ENCODE data around the gene ZFYVE1.
A peak's percentile ranks its signal among the peaks of the same experiment; 100 is the strongest.

ZFYVE1 gene

GRCh38 chr14:72948481-72949138, 78.3 kb downstream of the ZFYVE1 start:
- peak; percentile 62 for DNase-seq

- DNase-seq, result no peak
Measured at GRCh38 chr14:72947366-72948160, 79.3 kb downstream of the ZFYVE1 start.

DNA sequence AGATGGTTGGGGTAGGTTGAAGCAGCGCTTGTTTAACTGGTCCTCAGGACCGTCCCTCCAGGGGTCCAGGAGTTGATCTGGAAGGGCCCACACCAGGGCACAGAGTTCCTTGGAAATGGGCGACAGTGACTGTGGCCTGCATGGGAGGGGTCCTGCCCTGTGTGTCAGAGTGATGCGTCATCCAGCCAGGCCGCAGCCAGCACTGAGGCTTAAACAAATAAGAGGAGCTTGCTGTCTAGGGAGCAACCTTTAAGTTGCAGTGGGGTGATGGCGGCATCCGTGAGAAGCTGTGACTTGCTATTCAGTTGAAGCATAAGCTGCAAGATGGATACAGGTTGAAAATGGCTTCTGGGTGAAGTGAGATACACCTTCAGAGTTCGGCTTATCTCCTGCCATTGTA, 80.4 kb downstream of the ZFYVE1 start:
- DNase-seq, result no peak

- no peak for DNase-seq
Measured at GRCh38 chr14:72945356-72946027, 81.4 kb downstream of the ZFYVE1 start.

DNA sequence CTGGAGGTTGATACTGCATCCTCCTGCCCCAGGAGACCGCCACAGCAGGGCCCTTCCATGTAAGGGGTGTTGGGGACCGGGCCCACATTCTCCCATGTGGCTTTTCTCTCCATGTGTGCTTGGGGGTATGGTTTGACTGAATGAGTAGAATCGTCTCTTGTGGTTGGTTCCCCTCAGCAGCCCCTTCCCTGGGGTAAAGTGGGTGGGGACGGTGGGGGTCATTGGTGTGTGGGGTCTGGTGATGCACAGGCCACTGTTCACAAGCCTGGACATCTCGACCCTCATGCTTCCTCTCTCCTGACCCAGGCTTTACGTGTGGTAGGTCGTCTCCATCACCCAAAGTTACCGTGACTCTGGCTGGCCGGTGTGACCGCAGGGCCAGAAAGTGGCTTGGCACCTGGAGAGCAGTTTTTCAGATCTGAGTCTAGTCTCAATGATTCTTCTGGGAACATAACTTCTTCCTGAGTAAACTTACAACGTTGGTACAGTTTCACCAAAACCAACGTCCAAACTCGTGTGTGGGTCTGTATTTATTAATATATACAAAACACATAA, 83.0 kb downstream of the ZFYVE1 start:
- no peak for DNase-seq

GRCh38 chr14:72942934-72943333, 84.0 kb downstream of the ZFYVE1 start:
- DNase-seq, result no peak

GRCh38 chr14:72941286-72941985, 85.5 kb downstream of the ZFYVE1 start:
- no peak for DNase-seq

DNA sequence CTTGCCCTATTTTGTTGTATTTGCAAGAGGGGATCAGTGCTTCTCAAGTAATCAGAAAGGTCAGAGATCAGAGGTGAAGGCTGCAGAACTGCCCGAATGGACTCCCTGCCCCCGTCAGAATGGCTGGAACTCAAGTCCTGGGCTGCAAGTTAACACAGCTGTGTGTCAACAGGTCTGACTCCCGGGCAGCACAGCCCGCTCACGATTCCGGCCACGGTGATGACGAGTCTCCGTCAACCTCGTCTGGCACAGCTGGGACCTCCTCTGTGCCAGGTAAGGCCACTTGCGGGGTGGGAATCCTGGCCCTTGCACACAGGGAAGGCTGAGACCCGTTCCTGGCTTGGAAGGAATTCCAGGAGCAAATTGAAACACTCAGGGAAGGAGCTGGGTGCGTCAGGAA, 87.3 kb downstream of the ZFYVE1 start:
- DNase-seq, result no peak

- no peak for DNase-seq
Measured at GRCh38 chr14:72932893-72933292, 94.0 kb downstream of the ZFYVE1 start.

DNA sequence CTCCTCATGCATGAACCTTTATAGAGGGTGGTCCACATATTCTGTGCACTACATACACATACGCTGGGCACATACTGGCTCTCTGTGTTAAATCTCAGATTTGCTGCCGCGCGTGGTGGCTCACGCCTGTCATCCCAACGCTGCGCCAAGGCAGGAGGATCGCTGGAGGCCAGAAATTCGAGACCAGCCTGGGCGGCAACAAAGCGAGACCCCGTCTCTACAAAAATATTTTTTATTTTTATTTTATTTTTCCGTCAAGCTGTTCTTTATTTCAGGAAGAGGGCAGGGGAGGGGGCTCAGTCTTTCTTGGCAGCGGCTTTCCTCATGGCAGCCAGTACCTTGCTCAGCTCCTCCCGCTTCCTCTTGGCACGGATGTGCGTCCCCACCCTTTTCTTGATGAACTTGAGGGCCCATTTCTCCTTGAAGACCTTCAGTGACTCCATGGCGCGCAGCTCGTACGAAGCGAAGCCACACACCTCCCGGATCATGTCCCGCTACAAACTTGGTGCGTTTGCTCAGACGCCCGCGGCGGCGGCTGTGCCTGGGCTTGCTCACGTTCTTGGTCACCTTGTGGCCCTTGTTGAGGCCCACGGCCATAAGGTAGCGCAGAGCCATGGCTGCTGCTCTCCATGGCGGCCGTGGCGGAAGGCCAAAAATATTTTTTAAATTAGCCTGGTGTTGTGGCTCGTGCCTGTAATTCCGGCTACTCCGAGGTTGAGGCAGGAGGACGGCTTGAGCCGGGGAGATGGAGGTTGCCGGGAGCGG, 97.4 kb downstream of the ZFYVE1 start:
- no peak for DNase-seq

GRCh38 chr14:72928872-72929271, 98.0 kb downstream of the ZFYVE1 start:
- no peak for DNase-seq

DNA sequence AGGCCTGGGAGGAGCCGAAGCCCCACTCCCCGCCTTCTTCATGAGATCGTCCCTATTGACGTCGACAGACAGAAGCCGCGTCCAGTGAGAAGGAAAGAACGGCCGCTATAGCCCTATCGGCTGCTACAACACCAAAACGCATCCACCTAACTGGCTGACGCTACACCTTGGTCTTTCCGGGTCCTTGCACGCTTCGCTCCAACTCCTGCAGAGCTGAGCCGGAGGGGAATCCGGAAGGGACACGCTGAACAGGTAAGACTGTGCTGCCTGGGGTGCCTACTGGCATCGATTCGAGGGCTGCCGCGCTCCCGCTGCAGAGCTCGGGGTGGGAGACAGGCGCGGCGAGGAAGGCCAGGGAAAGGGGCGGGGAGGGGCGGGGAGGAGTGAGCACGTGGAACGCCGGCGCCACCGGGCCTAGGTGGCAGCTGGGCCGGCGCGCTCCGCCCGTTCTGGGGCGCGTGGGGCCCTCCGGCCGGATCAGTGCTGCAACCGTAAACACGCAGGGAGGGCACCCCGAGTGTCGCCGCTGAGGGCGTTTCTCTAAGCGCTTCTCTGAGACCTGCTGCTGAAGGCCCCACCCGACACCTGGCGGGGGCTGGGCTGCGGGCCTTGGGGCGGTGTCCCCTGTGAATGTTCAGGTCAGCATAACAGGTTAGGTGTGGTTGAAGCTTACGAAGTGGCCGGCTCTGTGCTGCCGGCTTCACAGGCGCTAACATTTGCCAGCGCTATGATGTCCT, 100.4 kb downstream of the ZFYVE1 start, which contains the start of gene DCAF4:
Gene DCAF4 (plus strand): TSS at position 173 of the 737 bp plus-strand sequence. CDS start 11,515 bp downstream, outside the sequence.
- DNase-seq, result peak; percentile 99

DNA sequence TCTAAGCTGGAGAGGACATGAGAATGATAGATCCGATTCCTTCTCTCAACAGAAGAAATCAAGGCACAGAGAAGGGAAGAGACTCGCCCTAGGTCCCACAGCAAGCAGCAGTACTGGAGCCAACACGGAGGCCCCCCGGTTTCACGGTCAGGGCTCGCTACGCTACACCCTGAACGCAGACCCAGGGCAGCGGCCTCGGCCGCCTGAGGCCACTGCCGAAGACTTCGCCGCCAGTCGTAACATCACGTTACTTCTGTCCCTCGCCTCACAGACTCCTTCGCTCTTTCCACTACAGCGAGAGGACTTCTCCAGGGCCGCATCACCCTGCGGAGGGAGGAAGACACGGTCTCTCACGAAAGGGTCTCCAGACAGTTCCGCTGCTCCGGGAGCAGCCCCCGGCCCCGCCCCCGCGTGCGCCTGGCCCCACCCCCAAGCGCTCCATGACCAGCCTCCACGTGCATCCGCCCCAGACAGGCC, 101.1 kb downstream of the ZFYVE1 start:
- no peak for DNase-seq

- DNase-seq, result no peak
Measured at GRCh38 chr14:72925171-72925759, 101.6 kb downstream of the ZFYVE1 start.

- DNase-seq, result no peak
Measured at GRCh38 chr14:72924337-72924736, 102.6 kb downstream of the ZFYVE1 start.

DNA sequence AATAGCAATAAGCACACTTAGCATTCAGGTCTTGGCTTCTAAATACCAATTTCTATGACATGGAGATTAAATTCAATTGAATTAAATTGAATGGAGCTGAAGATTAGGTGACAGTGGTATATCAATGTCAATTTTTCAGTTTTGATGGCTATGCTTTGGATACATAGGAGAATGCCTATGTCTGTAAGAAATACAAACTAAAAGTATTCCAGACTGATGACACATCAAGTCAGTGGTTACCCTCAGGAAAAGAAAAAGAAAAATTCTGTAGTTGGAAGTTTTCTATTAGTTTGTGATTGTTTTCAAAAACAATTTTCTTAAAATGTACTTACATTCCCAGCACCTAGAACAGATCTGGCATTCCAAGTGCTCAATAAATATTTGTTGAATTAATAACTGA, 105.5 kb downstream of the ZFYVE1 start:
- DNase-seq, result no peak

DNA sequence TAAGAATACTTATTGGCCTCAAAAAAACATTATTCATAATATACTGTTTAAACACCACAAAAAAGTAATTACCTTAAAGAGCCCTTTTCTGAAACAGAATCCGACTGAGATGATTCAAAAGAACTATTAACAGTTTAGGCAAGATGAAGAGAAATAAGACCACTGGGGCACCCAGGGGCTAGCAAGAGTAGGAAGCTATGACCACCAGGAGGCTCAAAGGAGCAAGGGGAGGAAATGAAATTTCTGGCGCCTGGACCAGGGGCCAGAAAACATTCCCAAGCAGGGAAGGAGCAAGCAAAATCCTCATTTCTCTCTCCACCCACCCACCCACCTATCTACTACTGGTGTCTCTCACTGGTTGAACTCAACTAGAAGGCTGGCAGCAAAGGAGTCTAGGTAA, 106.9 kb downstream of the ZFYVE1 start:
- DNase-seq, result no peak
